Embryonic facial prominence (tissue), 1 donor: ENCODE measurements around the gene NLRP4.

Source experiments
- DNase-seq: peaks from one replicate; pipeline ENCODE4 v3.0.0-alpha.2; 2016; ENCODE audit errors: extremely low spot score

Gene NLRP4, protein sequence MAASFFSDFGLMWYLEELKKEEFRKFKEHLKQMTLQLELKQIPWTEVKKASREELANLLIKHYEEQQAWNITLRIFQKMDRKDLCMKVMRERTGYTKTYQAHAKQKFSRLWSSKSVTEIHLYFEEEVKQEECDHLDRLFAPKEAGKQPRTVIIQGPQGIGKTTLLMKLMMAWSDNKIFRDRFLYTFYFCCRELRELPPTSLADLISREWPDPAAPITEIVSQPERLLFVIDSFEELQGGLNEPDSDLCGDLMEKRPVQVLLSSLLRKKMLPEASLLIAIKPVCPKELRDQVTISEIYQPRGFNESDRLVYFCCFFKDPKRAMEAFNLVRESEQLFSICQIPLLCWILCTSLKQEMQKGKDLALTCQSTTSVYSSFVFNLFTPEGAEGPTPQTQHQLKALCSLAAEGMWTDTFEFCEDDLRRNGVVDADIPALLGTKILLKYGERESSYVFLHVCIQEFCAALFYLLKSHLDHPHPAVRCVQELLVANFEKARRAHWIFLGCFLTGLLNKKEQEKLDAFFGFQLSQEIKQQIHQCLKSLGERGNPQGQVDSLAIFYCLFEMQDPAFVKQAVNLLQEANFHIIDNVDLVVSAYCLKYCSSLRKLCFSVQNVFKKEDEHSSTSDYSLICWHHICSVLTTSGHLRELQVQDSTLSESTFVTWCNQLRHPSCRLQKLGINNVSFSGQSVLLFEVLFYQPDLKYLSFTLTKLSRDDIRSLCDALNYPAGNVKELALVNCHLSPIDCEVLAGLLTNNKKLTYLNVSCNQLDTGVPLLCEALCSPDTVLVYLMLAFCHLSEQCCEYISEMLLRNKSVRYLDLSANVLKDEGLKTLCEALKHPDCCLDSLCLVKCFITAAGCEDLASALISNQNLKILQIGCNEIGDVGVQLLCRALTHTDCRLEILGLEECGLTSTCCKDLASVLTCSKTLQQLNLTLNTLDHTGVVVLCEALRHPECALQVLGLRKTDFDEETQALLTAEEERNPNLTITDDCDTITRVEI

DNA sequence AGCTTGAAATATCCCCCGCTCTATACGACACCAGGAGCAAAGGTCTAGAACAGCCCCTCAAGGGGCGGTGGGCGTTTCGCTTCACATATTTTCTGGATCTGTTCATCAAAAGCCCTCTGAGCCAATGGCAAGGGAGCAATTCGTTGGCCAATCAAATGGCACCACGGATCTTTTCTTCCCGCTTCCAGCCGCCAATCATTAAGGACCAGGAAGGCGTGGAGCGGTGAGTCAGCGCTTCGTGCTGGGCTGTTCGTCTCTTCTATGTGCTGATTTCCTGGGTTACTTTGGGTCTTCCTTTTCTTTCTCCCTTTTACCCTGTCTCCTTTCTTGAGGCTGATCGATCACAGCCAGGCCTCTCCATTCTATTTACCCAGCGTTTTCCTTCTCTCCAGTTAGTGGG lies at the start of gene NLRP4:
Gene NLRP4 (plus strand): TSS at position 201 of the 400 bp plus-strand sequence. CDS start 15,541 bp downstream, outside the sequence.
- DNase-seq, result no peak

DNA sequence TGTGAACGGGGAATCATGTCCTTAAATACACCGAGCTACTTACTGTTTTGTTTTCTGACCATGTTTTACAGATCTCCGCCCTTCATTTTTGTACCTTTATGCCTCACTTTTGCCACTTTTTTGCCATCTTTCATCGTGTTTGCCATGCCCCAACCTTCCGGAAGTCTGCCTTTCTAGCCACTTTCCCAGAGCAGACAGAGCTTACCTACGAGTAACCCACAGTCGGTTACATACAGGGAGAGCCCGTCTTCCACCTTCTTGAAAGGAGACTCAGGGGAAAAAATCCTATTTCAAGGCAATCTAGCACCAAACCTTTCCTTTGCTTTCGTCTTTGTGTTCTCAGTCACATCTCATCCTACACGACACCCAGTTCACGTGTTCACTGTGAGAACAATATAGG lies 41.3 kb upstream of the NLRP4 start:
- DNase-seq, result no peak

DNA sequence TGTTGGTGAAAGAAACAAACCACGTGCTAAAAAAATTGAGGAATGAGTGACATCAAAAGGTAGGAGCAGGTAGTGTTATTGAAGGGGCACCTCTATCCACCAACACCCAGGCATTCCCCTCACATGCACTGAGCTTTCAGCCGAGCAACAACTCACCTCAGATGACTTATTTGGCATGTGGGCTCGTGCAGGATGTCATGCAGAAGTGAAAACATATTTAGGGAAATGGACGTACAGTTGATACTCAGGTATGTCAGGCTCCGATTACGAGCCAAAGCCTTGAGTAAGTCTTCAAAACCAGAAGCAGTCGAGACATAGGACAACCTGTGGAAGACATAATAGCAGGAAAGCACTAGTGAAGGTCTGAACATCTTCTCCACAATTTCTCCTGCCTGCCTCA lies 34.9 kb upstream of the NLRP4 start:
- DNase-seq, result no peak

GRCh38 chr19:55802281-55802680 lies 34.1 kb upstream of the NLRP4 start:
- DNase-seq, result no peak

- DNase-seq, result no peak
Observed at GRCh38 chr19:55809381-55810058, 26.8 kb upstream of the NLRP4 start.

DNA sequence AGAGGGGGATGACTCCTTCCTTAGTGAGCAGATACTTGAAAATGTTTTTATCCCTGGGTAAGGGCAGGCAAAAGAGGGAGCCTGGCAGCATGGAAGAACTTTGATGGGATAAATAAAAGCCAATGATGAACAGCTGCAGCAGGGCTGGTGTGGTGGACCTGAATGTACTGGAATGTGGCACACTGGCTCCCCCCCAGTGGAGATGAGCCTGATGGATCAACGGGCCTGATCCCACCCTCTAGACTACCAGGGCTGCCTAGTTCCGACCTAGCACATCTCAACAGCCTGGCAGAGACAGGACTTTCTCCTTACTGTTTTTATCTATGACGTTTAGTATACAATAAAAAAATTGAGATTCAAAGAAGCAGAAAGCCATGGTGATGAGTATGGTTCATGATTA lies 25.0 kb upstream of the NLRP4 start:
- no peak for DNase-seq

DNA sequence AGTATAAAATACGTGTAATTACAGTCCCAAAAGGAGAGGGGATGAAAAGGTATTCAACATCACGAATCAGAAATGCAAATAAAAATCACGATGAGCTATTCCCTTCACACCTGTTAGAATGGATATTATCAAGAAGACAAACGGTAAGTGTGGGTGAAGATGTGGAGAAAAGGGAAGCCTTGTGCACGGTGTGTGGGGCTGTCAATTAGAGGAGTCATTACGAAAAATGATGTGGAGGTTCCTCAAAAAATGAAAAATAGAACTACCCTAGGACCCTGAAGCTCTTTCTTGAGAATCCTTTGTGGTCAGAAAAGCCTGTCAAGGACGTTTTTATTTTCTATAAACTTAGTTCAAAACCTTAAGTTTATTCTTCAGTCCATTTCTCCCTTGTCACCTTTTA lies 23.9 kb upstream of the NLRP4 start:
- DNase-seq, result no peak

DNA sequence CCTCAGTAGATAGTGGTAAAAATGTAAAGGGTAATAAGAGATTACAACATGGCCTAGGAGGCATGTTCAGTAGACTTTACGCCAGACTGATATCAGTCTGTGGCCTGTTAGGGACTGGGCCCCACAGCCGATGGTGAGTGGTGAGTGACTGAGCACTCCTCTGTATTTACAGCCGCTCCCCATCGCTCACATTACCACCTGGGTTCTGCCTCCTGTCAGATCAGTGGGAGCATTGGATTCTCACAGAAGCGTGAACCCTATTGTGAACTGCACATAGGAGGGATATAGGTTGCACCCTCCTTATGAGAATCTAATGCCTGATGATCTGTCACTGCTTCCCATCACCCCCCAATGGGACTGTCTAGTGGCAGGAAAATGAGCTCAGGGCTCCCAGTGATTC lies 22.4 kb upstream of the NLRP4 start:
- DNase-seq, result no peak

DNA sequence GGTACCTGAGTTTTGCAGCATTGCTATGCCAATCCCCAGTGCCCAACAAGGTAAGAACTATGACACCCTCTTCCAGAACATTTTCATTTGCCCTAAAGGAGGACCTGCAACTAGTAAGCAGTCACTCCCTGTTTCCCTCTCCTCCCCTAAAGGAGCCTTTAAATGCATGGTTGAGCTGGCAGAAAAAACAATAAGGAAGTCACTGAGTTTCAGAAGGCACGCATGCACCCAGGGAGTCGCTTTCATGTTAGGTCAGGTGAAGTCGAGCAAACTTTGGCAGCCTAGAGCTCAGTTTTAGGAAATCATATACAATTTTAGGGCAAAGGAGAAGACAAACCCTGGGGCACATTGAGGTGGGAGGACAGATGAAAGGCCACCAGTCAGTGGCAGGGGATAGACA lies 16.3 kb upstream of the NLRP4 start:
- no peak for DNase-seq

DNA sequence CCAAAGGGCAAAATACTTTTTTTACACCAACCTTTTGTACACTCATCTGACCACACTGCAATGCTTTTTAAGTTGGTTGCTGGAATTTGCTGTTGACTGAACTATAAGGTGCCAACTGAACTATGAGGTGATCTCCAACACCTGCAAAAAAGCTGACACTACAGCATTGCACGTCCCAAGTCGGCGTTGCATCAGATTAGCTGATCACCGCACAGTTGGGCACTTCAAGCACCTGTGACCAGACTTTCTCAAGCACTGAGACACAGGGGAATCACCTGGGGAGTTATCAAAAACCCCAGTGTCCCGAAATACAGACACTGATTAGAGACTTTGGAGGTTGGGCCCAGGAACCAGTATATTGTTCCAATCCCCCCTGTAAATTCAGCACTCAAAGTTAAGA lies 5.7 kb upstream of the NLRP4 start:
- no peak for DNase-seq

DNA sequence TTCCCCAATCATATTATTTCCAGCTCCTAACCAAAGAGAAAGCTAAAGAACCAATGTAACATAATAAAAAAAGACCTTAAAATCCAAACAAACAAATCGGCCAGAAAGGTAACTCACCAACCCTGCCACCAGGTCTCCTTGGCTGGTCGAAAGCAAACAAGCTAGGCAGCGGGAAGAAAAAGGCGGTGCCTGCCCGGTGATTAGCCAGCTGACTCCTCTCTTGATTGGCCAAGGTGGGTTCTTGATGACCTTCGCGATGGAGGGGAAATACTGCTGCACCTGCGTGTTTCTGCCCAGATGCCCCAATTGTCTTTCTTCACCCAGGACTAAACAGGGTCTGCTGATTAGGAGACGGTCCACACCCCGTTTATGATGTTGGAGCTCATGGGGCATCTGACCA lies 4.5 kb upstream of the NLRP4 start, which contains the start of gene NLRP11:
Gene NLRP11 (minus strand): TSS at position 154 of the 400 bp plus-strand sequence. CDS start 13,825 bp downstream, outside the sequence.
- no peak for DNase-seq

GRCh38 chr19:55832676-55833075 lies 3.7 kb upstream of the NLRP4 start:
- no peak for DNase-seq

DNA sequence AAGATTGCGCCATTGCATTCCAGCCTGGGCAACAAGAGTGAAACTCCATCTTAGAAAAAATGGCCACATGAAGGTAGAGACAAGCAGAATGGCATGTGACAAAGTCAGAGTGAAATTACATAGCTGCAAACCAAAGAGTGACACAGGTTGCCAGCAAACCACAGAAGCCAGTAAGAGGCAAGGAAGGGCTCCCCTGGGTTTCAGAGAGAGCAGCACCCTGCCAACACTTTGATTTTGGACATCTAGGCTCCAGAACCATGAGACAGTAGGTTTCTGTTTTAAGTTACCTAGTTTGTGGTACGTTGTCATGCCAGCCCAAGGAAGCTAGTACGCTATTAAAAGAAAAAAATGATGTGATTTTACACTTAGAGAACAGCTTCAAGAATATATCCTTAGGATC lies 1.9 kb downstream of the NLRP4 start:
- DNase-seq, result no peak

DNA sequence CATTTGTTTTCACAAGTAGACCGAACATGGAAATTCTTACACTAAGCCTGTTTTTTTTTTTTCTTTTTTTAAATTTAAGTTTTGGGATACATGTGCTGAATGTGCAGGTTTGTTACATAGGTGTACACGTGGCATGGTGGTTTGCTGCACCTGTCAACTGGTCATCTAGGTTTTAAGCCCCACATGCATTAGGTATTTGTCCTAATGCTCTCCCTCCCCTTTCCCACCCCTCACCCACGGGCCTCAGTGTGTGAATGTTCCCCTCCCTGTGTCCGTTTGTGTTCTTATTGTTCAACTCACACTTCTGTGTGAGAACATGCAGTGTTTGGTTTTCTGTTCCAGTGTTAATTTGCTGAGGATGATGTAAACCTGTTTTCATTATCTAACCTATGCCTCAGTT lies 2.6 kb downstream of the NLRP4 start:
- no peak for DNase-seq

DNA sequence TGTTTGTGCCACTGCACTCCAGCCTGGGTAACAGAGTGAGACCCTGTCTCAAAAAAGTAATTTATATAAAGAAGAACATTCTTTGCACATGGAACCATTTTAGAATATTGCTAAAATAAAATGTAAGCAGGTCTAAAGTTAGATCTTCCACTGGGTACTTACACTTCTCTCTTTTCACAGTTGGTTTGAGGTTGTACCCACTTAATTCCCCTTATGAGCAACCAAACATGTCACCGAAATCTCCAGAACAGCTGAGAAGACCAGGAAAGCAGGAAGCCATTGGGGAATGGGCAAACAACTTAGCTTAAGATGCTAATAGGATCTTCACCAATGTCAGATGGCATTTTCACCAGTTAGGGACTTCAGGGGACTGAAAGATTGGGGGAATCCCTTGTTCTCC lies 18.8 kb downstream of the NLRP4 start:
- DNase-seq, result no peak

- DNase-seq, result no peak
Observed at GRCh38 chr19:55857149-55857548, 20.8 kb downstream of the NLRP4 start.

DNA sequence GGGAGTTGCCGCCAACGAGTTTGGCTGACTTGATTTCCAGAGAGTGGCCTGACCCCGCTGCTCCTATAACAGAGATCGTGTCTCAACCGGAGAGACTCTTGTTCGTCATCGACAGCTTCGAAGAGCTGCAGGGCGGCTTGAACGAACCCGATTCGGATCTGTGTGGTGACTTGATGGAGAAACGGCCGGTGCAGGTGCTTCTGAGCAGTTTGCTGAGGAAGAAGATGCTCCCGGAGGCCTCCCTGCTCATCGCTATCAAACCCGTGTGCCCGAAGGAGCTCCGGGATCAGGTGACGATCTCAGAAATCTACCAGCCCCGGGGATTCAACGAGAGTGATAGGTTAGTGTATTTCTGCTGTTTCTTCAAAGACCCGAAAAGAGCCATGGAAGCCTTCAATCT lies 21.6 kb downstream of the NLRP4 start:
- DNase-seq, result no peak

DNA sequence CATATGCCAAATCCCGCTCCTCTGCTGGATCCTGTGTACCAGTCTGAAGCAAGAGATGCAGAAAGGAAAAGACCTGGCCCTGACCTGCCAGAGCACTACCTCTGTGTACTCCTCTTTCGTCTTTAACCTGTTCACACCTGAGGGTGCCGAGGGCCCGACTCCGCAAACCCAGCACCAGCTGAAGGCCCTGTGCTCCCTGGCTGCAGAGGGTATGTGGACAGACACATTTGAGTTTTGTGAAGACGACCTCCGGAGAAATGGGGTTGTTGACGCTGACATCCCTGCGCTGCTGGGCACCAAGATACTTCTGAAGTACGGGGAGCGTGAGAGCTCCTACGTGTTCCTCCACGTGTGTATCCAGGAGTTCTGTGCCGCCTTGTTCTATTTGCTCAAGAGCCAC lies 22.1 kb downstream of the NLRP4 start:
- no peak for DNase-seq

DNA sequence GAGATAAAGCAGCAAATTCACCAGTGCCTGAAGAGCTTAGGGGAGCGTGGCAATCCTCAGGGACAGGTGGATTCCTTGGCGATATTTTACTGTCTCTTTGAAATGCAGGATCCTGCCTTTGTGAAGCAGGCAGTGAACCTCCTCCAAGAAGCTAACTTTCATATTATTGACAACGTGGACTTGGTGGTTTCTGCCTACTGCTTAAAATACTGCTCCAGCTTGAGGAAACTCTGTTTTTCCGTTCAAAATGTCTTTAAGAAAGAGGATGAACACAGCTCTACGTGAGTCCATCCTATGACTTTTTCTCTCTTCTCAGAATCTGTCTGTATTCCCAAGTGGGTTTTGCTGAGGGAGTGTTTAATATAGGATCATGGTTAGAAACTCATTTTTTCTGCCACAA lies 22.6 kb downstream of the NLRP4 start:
- no peak for DNase-seq

DNA sequence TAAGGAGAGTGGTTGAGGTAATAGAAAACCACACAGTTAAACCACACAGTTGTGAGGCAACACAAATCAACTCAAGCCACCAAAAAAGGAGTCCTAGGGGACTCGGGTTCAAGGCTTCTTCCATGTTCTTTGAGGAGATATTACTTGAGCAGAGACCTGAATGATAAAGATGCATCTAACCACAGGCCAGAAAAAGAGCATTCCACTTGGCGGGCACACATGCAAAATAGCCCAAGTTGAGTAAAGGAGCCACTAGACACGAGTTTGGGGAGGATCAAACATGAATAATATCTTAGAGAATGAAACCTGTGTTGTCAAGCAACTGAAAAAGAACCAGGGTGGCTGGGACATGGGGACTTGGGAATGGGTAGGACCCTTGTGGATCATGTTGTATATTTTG lies 30.2 kb downstream of the NLRP4 start:
- DNase-seq, result no peak

- no peak for DNase-seq
Observed at GRCh38 chr19:55867101-55867500, 30.8 kb downstream of the NLRP4 start.

DNA sequence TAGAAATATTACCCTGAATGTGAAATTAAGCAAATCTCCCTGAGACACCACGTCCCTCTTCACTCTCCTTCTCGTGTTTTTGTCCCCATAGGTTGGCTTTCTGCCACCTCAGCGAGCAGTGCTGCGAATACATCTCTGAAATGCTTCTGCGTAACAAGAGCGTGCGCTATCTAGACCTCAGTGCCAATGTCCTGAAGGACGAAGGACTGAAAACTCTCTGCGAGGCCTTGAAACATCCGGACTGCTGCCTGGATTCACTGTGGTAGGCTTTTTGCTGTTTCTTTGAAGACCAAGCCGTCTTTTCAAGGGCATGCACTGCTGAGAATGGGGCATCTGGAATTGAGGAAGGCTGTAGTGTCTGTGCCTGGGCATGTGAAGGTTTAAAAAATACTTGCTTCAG lies 34.4 kb downstream of the NLRP4 start:
- DNase-seq, result no peak
